Esophagus squamous epithelium (tissue), 5 donors: ENCODE data around the gene TAS2R14. TPM values are rescaled to one million over a fixed set of nuclear protein-coding genes. Genes with fewer than 3 reads are reported as not detected.

ENCODE experiments used
- DNase-seq: peaks from one replicate; lab custom pipeline; 2025; lab: John Stamatoyannopoulos, UW
- H3K27ac ChIP-seq, 4 donors: fragments of 200-600 bp; sonication (generic); one replicate each; pipeline ENCODE4 v1.5.1; 2016 to 2019; ENCODE audit warnings: mild to moderate bottlenecking in 1 of 4
- H3K27me3 ChIP-seq, 4 donors: fragments of 200-600 bp; sonication (generic); 1 replicate in 3 of 4; 2 replicates in 1 of 4; pipeline versions ENCODE4 v1.5.1 to v1.6.0; 2017 to 2021; ENCODE audit warnings: antibody characterized with exemption in 1 of 4
- H3K36me3 ChIP-seq, 3 donors: fragments of 200-600 bp; sonication (generic); one replicate each; pipeline ENCODE4 v1.5.1; 2016 to 2019
- H3K4me1 ChIP-seq, 3 donors: fragments of 200-600 bp; sonication (generic); one replicate each; pipeline ENCODE4 v1.5.1; 2017 to 2019
- H3K4me3 ChIP-seq, 4 donors: fragments of 200-600 bp; sonication (generic); 1 replicate in 3 of 4; 2 replicates in 1 of 4; pipeline ENCODE4 v1.5.1; 2016 to 2019; ENCODE audit warnings: mild to moderate bottlenecking in 2 of 4, moderate library complexity in 1 of 4
- H3K9me3 ChIP-seq, 3 donors: fragments of 200-600 bp; sonication (generic); one replicate each; pipeline ENCODE4 v1.5.1; 2016 to 2019
- POLR2A ChIP-seq, 4 donors: fragments of 450-650 bp; IDR thresholded peaks; one replicate each; pipeline ENCODE4 v1.6.1; 2017; ENCODE audit warnings: antibody characterized with exemption in 4 of 4, mild to moderate bottlenecking in 4 of 4, moderate library complexity in 3 of 4
- WGBS, 2 donors: methylation state at CpG; one replicate each; pipeline ENCODE4 v1.1.5; 2018; 5-methylcytosine and 5-hydroxymethylcytosine counted together
- intact Hi-C: fragments of 100-400 bp; cut with DNase I; formaldehyde crosslinking; loops from one replicate; pipeline ENCODE4 v1.15.0; 2022
- total RNA-seq, 4 donors: library from RNA; depleted of rRNA; stranded (reverse); fragments of >200 nt; gene quantifications; one replicate each; pipeline ENCODE4 v1.1.0, GENCODE V29; 2016
- TF ChIP-seq, protein P1 (sequence below), 6 experiments: fragments of 450-650 bp in 4 of 6; fragments of 200-600 bp in 2 of 6; sonication (generic) in 2 of 6; IDR thresholded peaks; one replicate each; pipeline ENCODE4 v1.5.1; 2016 to 2019; ENCODE audit warnings: antibody characterized with exemption in 6 of 6, mild to moderate bottlenecking in 4 of 6, moderate library complexity in 4 of 6
- donor health status: DM: yes; HTN: yes; CAD: no.

TAS2R14 gene
- total RNA-seq, 4 donors from 2014 or later = 0.80 to 3.2 (median 1.7) TPM

DNA sequence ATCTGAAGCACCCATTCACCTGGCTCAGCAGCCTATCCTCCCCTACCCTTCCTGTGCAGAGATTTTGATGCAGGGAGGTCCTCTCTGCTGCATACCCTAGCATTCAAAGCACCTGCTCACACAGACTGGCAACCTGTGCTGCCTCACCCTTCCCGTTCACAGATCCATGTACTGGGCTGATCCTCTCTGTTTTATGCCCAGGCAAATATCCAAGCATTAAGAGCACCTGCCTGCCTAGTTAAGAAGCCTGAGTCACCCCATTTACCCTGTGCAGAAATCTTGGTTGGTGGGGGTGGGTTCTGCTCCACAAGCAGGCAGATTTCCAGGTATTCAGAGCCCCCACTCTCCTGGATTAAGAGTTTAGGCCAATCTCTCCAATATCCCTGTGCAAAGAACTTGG, 38.1 kb downstream of the TAS2R14 start:
- intact Hi-C loops = no loop called here
- no peaks in the 10 kb centered on the region for H3K27me3 ChIP-seq
- no peak for TF ChIP-seq POLR2A (IDR thresholded peaks at IDR 0.05)
- TF ChIP-seq, protein P1, sequence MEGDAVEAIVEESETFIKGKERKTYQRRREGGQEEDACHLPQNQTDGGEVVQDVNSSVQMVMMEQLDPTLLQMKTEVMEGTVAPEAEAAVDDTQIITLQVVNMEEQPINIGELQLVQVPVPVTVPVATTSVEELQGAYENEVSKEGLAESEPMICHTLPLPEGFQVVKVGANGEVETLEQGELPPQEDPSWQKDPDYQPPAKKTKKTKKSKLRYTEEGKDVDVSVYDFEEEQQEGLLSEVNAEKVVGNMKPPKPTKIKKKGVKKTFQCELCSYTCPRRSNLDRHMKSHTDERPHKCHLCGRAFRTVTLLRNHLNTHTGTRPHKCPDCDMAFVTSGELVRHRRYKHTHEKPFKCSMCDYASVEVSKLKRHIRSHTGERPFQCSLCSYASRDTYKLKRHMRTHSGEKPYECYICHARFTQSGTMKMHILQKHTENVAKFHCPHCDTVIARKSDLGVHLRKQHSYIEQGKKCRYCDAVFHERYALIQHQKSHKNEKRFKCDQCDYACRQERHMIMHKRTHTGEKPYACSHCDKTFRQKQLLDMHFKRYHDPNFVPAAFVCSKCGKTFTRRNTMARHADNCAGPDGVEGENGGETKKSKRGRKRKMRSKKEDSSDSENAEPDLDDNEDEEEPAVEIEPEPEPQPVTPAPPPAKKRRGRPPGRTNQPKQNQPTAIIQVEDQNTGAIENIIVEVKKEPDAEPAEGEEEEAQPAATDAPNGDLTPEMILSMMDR (IDR thresholded peaks at IDR 0.05) = no peak
- DNase-seq = no peak
- H3K4me3 ChIP-seq = no peak overlapping the region
- H3K36me3 ChIP-seq = no peaks in the 10 kb centered on the region
- peaks cover 0 to 34% (median 0%) of the 10 kb centered on the region in 3 donors for H3K9me3 ChIP-seq
- H3K27ac ChIP-seq = peak overlapping the region in 3 of 4 donors; percentile 30 to 64 (median 61)
- WGBS, 2 donors = 69 to 86% methylated on average over 1 of the region's 1 CpG
- H3K4me1 ChIP-seq = peaks cover 0 to 5% (median 0%) of the 10 kb centered on the region in 3 donors

DNA sequence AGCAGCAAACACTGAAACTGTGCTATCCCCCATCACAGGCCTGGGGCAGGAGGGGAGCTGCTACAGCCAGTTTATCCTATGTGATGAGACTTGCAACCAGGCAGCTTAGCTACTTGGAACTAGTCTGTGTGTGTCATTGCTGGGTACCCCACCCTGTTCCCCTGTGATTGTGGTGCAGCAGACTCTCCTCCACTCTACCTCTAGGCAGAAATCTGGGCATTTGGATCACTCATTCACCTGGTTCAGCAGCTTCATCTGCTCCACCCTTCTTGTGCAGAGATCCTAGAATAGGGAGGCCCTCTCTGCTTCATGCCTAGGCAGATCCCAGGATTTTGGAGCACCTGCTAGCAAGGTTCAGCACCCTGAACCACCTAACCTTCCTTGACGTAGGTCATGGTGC, 38.5 kb downstream of the TAS2R14 start:
- intact Hi-C loops = no loop called here
- no peaks in the 10 kb centered on the region for H3K36me3 ChIP-seq
- 80 to 88% methylated on average over 1 of the region's 1 CpG for WGBS, 2 donors
- H3K4me3 ChIP-seq = no peak overlapping the region
- TF ChIP-seq, protein P1 (IDR thresholded peaks at IDR 0.05) = no peak
- no peak for TF ChIP-seq POLR2A (IDR thresholded peaks at IDR 0.05)
- peak overlapping the region; percentile 3 to 61 (median 32) for H3K27ac ChIP-seq
- H3K9me3 ChIP-seq = peaks cover 0 to 32% (median 0%) of the 10 kb centered on the region in 3 donors
- no peaks in the 10 kb centered on the region for H3K27me3 ChIP-seq
- DNase-seq = no peak
- H3K4me1 ChIP-seq = peaks cover 0 to 5% (median 0%) of the 10 kb centered on the region in 3 donors

DNA sequence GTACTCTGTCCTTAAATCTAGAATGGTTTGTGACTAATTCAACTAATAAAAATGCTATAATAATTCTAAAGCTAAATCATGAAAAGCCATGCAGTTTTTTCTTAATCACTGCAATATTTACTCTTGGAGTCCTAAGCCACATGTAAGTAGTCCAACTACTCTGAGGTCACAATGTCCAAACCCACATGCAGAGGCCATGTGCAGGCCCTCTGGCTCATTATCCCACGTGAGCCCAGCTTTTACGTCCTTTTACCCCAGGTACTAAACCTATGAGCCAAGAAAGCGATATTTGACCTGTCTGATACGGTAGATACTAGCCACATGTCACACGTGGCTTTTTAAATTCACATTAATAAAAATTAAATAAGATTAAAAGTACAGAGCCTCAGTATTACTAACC, 42.2 kb downstream of the TAS2R14 start:
- intact Hi-C loops = no loop called here
- no peaks in the 10 kb centered on the region for H3K27me3 ChIP-seq
- no peaks in the 10 kb centered on the region for H3K36me3 ChIP-seq
- H3K9me3 ChIP-seq = no peaks in the 10 kb centered on the region
- peaks cover 0 to 5% (median 0%) of the 10 kb centered on the region in 3 donors for H3K4me1 ChIP-seq
- no peak for DNase-seq
- no peak overlapping the region for H3K27ac ChIP-seq
- no peak overlapping the region for H3K4me3 ChIP-seq
- WGBS, 2 donors = 89 to 94% methylated on average over 5 of the region's 5 CpGs
- TF ChIP-seq POLR2A (IDR thresholded peaks at IDR 0.05) = no peak
- TF ChIP-seq, protein P1 (IDR thresholded peaks at IDR 0.05) = no peak

DNA sequence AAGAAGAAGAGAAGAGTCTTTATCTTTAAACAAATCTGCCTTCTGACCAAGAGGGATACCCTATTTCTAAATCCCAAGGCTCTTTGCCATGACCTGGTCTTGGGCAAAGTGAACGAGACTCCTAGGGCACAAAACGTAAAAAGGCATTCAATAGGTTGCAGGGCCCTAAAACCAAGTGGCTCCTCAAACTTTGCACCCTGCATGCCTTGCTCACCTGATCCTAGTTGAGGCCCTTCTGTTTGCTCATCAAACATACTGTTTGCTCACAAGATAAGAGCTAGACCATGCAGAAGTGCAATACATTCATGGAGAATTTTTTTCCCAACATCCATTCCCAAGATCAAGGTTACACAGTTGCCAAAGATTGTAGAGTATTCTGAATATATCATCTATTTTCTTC, 47.1 kb downstream of the TAS2R14 start:
- H3K9me3 ChIP-seq = no peaks in the 10 kb centered on the region
- WGBS, 2 donors = 85 to 100% methylated on average over 2 of the region's 2 CpGs

DNA sequence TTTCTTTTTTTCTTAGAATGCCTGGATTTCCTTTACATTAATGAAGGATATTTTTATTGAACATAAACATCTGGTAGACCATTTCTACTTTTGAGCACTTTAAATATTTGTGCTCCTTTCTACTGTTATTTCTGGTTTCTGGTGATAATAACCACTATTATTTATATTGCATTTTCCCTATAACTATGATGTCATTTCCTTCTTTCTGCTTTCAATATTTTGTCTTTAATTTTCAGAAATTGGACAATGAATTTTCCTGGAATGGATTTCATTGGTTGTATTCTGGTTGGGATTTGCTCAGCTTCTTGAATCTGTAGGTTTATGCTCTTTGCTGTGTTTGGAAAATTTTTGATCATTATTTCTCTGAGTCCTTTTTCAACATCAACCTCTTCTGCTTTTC, 49.8 kb downstream of the TAS2R14 start:
- H3K36me3 ChIP-seq = no peaks in the 10 kb centered on the region
- H3K4me1 ChIP-seq = no peaks in the 10 kb centered on the region
- no peaks in the 10 kb centered on the region for H3K9me3 ChIP-seq
- no peak for TF ChIP-seq POLR2A (IDR thresholded peaks at IDR 0.05)
- TF ChIP-seq, protein P1 (IDR thresholded peaks at IDR 0.05) = no peak
- no peaks in the 10 kb centered on the region for H3K27me3 ChIP-seq
- intact Hi-C loops = no loop called here
- no peak overlapping the region for H3K4me3 ChIP-seq
- H3K27ac ChIP-seq = no peak overlapping the region
- DNase-seq = no peak

More for the DNA sequence above, 47.1 kb downstream of the TAS2R14 start:
- H3K27ac ChIP-seq = no peak overlapping the region
- DNase-seq = no peak
- no peaks in the 10 kb centered on the region for H3K36me3 ChIP-seq
- H3K4me3 ChIP-seq = no peak overlapping the region
- TF ChIP-seq POLR2A (IDR thresholded peaks at IDR 0.05) = no peak
- TF ChIP-seq, protein P1 (IDR thresholded peaks at IDR 0.05) = no peak
- no peaks in the 10 kb centered on the region for H3K4me1 ChIP-seq
- H3K27me3 ChIP-seq = no peaks in the 10 kb centered on the region
- intact Hi-C loops = no loop called here

Other genes with a start within 250 kb of the TAS2R14 start
- gene YBX3, start 215.9 kb downstream of the TAS2R14 start, total RNA-seq = 100 to 1,000 TPM; 318 to 484 (median 370) TPM
- gene TAS2R7, start 136.6 kb downstream of the TAS2R14 start, total RNA-seq = under 1 TPM in 1 of 4 donors, not detected in 3; 0.40 TPM
- not detected for gene TAS2R8, start 132.0 kb downstream of the TAS2R14 start, total RNA-seq
- under 1 TPM in 1 of 4 donors, not detected in 3; 0.66 TPM for gene TAS2R9, start 129.1 kb downstream of the TAS2R14 start, total RNA-seq
- under 1 TPM in 2 of 4 donors, not detected in 2; 0.26 to 0.38 TPM for gene TAS2R10, start 112.9 kb downstream of the TAS2R14 start, total RNA-seq
- 100 to 1,000 TPM in 1 of 4 donors, 1 to 10 TPM in 1, under 1 TPM in 1, not detected in 1; 0.76 to 159 (median 1.4) TPM for gene PRR4, start 89.8 kb downstream of the TAS2R14 start, total RNA-seq
- gene PRH1, start 55.0 kb downstream of the TAS2R14 start, total RNA-seq = 10 to 100 TPM in 3 of 4 donors, 1 to 10 TPM in 1; 5.3 to 38.5 (median 11.6) TPM
- 1 to 10 TPM in 1 of 4 donors, under 1 TPM in 1, not detected in 2; 0.88 to 2.3 TPM for gene TAS2R13, start 29.7 kb downstream of the TAS2R14 start, total RNA-seq
- gene PRH2, start 10.0 kb downstream of the TAS2R14 start, total RNA-seq = 1 to 10 TPM in 1 of 4 donors, under 1 TPM in 1, not detected in 2; 0.68 to 7.0 TPM
- 1 to 10 TPM in 2 of 4 donors, not detected in 2; 2.0 to 2.3 TPM for gene TAS2R50, start 47.6 kb upstream of the TAS2R14 start, total RNA-seq
- gene TAS2R20, start 59.0 kb upstream of the TAS2R14 start, total RNA-seq = 1 to 10 TPM in 2 of 4 donors, not detected in 2; 1.2 to 2.3 TPM
- gene TAS2R19, start 83.4 kb upstream of the TAS2R14 start, total RNA-seq = 1 to 10 TPM in 3 of 4 donors, under 1 TPM in 1; 0.29 to 5.9 (median 2.1) TPM
- 1 to 10 TPM in 3 of 4 donors, not detected in 1; 1.7 to 6.5 (median 2.8) TPM for gene TAS2R31, start 92.1 kb upstream of the TAS2R14 start, total RNA-seq
- 1 to 10 TPM in 2 of 4 donors, not detected in 2; 1.7 to 3.0 TPM for gene TAS2R46, start 123.0 kb upstream of the TAS2R14 start, total RNA-seq
- gene TAS2R43, start 153.1 kb upstream of the TAS2R14 start, total RNA-seq = 1 to 10 TPM in 2 of 4 donors, not detected in 2; 2.2 to 4.8 TPM
- 1 to 10 TPM in 2 of 4 donors, under 1 TPM in 2; 0.50 to 5.7 (median 2.4) TPM for gene TAS2R30, start 195.4 kb upstream of the TAS2R14 start, total RNA-seq
- 1 to 10 TPM; 3.4 to 6.1 (median 4.2) TPM for gene SMIM10L1, start 231.9 kb upstream of the TAS2R14 start, total RNA-seq
- gene TAS2R42, start 247.7 kb upstream of the TAS2R14 start, total RNA-seq = not detected